Measurements from ENCODE around the gene VTI1A. TPM values are rescaled to one million over a fixed set of nuclear protein-coding genes. Genes with fewer than 3 reads are reported as not detected.

VTI1A gene
- total and polyA plus RNA-seq, 9 of the 15 experiments (the other 6 are each of a cell fraction or from before 2014, with no cell fraction given) = 9.3 to 21.4 (median 16.0) TPM

DNA sequence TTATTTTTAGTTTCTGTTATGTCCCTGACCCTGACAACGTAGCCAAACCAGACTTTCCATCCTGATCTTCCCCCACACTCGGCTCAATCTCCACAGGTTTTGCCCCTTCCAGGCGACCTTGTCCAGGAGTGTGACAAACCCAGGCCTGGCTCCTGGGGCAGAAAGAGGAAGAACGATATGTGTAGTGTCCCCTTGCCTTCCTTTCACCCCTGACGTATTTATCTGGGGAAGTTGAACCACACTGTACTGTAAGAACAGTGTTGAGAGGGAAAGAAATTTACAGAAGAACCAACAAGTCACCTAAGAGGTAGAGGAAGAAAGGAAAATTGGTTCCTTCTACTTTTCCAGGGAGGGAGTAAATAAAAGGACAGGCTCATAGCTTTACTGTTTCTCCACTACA, 158.0 kb downstream of the VTI1A start (continued):
- TF ChIP-seq, protein P1, sequence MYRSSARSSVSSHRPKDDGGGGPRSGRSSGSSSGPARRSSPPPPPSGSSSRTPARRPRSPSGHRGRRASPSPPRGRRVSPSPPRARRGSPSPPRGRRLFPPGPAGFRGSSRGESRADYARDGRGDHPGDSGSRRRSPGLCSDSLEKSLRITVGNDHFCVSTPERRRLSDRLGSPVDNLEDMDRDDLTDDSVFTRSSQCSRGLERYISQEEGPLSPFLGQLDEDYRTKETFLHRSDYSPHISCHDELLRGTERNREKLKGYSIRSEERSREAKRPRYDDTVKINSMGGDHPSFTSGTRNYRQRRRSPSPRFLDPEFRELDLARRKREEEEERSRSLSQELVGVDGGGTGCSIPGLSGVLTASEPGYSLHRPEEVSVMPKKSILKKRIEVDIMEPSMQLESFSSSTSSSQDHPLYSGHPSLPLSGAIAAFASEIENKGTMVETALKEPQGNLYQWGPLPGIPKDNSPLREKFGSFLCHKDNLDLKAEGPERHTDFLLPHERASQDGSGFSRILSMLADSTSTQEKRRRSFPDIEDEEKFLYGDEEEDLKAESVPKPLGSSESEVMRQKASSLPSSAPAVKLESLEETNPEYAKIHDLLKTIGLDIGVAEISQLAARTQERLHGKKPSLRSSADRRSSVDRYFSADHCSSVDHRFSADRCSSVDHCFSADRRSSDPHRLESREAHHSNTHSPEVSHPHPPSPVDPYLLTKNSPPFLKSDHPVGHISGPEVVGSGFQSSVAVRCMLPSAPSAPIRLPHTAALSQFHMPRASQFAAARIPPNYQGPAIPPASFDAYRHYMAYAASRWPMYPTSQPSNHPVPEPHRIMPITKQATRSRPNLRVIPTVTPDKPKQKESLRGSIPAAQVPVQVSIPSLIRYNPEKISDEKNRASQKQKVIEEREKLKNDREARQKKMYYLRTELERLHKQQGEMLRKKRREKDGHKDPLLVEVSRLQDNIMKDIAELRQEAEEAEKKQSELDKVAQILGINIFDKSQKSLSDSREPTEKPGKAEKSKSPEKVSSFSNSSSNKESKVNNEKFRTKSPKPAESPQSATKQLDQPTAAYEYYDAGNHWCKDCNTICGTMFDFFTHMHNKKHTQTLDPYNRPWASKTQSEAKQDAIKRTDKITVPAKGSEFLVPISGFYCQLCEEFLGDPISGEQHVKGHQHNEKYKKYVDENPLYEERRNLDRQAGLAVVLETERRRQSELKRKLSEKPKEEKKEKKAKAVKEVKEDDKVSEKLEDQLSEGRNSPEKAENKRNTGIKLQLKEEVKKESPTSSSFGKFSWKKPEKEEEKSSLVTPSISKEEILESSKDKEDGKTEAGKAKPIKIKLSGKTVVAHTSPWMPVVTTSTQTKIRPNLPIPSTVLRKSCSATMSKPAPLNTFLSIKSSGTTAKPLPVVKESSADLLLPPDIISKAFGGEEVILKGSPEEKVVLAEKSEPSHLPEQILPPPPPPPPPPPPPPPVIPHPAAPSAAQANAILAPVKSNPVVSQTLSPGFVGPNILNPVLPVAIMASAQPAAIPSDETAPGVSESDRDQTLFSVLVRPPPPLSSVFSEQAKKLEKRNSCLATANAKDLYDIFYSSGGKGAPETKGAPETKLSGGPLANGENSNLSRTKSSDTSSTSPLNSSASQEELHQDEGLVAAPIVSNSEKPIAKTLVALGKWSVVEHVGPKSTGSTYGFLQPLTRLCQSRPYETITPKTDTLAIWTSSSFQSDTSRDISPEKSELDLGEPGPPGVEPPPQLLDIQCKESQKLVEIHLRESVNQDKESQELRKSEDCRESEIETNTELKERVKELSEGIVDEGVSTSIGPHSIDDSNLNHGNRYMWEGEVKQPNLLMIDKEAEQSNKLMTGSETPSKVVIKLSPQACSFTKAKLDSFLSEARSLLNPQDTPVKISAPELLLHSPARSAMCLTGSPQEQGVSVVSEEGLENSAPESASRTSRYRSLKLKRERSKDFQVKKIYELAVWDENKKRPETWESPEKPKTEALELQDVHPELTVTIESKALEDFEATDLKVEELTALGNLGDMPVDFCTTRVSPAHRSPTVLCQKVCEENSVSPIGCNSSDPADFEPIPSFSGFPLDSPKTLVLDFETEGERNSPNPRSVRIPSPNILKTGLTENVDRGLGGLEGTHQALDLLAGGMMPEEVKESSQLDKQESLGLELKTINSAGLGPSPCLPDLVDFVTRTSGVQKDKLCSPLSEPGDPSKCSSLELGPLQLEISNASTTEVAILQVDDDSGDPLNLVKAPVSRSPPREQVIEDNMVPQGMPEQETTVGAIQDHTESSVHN (IDR thresholded peaks at IDR 0.05; ENCODE audit: borderline replicate concordance in 1 of 2, low read depth in 1 of 2) = no peak

DNA sequence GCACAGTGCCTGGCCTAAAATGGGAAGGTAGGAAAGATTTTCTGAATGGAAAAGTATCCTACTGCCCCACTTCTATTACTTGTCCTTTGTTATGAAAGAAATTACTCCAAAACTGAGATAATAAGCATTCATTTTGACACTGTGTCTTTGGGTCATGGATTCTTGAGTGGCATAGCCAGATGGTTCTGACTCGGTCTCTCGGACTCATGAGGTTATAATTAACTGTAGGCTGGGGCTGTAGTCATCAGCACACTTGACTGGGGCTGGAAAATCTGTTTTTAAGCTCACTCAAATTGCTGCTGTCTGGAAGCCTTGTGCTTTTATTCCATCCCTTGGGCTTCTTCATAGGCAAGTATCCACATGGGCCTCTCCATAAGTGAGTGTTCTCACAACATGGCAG, 160.5 kb downstream of the VTI1A start:
- CTCF ChIA-PET (ENCODE audit: low intra/inter-chr PET ratio) = no interaction called here
- no peaks in the 10 kb centered on the region for H3K27me3 ChIP-seq (ENCODE audit: control insufficient read depth in 2 of 2, insufficient read depth in 2 of 2, low read length in 2 of 2)
- ATAC-seq (no peak), DNase-seq (ENCODE audit: extremely low read depth in 1 of 4, low spot score in 3 of 4) (no peak), FAIRE-seq (no peak)
- no peaks in the 10 kb centered on the region for H3K4me1 ChIP-seq (replicated peaks in 1 of 2; ENCODE audit: control insufficient read depth in 2 of 2, insufficient read depth in 2 of 2, low read length in 2 of 2)
- H4K20me1 ChIP-seq (replicated peaks; ENCODE audit: control insufficient read depth, insufficient read depth, low read length) = no peaks in the 10 kb centered on the region
- no peaks in the 10 kb centered on the region for H3K79me2 ChIP-seq (ENCODE audit: control insufficient read depth, insufficient read depth, low read length)
- no peak overlapping the region for H3K4me2 ChIP-seq (ENCODE audit: insufficient read depth, low read length)
- WGBS (ENCODE audit: insufficient coverage, low coverage, missing lambda C conversion rate) = 95% methylated on average over 2 of the region's 2 CpGs
- H3K4me3 ChIP-seq = no peak overlapping the region
- H3K27ac ChIP-seq (ENCODE audit: extremely low read depth, low read depth, low read length) = no peak overlapping the region
- H3K9me3 ChIP-seq (replicated peaks; ENCODE audit: control insufficient read depth, insufficient read depth, low read depth, low read length) = no peaks in the 10 kb centered on the region
- no peaks in the 10 kb centered on the region for H3K36me3 ChIP-seq (ENCODE audit: control insufficient read depth, insufficient read depth, low read length)
- H2AFZ ChIP-seq (ENCODE audit: low read depth, low read length) = no peak overlapping the region
- in situ Hi-C loops (cut with MboI) (no loop called here), intact Hi-C loops (cut with micrococcal nuclease) (no loop called here)
- H3K9ac ChIP-seq (ENCODE audit: insufficient read depth in 1 of 2, low read depth in 2 of 2, low read length in 2 of 2) = no peak overlapping the region
- BruUV-seq (replicated peaks) = no TSS peak
- POLR2A ChIA-PET = no interaction called here
- H3K9me1 ChIP-seq (ENCODE audit: control insufficient read depth, insufficient read depth, low read length) = no peaks in the 10 kb centered on the region
- TF ChIP-seq RBM34 (IDR thresholded peaks at IDR 0.05; ENCODE audit: borderline replicate concordance, insufficient read depth, low read length) (no peak), PRMT5 (CRISPR knock-in tag; IDR thresholded peaks at IDR 0.05) (no peak), NUFIP1 (IDR thresholded peaks at IDR 0.05; ENCODE audit: partially characterized antibody) (no peak)
- TF ChIP-seq, protein P2, sequence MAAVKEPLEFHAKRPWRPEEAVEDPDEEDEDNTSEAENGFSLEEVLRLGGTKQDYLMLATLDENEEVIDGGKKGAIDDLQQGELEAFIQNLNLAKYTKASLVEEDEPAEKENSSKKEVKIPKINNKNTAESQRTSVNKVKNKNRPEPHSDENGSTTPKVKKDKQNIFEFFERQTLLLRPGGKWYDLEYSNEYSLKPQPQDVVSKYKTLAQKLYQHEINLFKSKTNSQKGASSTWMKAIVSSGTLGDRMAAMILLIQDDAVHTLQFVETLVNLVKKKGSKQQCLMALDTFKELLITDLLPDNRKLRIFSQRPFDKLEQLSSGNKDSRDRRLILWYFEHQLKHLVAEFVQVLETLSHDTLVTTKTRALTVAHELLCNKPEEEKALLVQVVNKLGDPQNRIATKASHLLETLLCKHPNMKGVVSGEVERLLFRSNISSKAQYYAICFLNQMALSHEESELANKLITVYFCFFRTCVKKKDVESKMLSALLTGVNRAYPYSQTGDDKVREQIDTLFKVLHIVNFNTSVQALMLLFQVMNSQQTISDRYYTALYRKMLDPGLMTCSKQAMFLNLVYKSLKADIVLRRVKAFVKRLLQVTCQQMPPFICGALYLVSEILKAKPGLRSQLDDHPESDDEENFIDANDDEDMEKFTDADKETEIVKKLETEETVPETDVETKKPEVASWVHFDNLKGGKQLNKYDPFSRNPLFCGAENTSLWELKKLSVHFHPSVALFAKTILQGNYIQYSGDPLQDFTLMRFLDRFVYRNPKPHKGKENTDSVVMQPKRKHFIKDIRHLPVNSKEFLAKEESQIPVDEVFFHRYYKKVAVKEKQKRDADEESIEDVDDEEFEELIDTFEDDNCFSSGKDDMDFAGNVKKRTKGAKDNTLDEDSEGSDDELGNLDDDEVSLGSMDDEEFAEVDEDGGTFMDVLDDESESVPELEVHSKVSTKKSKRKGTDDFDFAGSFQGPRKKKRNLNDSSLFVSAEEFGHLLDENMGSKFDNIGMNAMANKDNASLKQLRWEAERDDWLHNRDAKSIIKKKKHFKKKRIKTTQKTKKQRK (IDR thresholded peaks at IDR 0.05; ENCODE audit: borderline replicate concordance, low read depth, low read length) = no peak
- TF ChIP-seq, protein P3, sequence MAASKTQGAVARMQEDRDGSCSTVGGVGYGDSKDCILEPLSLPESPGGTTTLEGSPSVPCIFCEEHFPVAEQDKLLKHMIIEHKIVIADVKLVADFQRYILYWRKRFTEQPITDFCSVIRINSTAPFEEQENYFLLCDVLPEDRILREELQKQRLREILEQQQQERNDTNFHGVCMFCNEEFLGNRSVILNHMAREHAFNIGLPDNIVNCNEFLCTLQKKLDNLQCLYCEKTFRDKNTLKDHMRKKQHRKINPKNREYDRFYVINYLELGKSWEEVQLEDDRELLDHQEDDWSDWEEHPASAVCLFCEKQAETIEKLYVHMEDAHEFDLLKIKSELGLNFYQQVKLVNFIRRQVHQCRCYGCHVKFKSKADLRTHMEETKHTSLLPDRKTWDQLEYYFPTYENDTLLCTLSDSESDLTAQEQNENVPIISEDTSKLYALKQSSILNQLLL (CRISPR knock-in tag; IDR thresholded peaks at IDR 0.05; ENCODE audit: borderline replicate concordance) = no peak

Measured in K562 (cell line).